Measurements from ENCODE around the gene CYBA.

DNA sequence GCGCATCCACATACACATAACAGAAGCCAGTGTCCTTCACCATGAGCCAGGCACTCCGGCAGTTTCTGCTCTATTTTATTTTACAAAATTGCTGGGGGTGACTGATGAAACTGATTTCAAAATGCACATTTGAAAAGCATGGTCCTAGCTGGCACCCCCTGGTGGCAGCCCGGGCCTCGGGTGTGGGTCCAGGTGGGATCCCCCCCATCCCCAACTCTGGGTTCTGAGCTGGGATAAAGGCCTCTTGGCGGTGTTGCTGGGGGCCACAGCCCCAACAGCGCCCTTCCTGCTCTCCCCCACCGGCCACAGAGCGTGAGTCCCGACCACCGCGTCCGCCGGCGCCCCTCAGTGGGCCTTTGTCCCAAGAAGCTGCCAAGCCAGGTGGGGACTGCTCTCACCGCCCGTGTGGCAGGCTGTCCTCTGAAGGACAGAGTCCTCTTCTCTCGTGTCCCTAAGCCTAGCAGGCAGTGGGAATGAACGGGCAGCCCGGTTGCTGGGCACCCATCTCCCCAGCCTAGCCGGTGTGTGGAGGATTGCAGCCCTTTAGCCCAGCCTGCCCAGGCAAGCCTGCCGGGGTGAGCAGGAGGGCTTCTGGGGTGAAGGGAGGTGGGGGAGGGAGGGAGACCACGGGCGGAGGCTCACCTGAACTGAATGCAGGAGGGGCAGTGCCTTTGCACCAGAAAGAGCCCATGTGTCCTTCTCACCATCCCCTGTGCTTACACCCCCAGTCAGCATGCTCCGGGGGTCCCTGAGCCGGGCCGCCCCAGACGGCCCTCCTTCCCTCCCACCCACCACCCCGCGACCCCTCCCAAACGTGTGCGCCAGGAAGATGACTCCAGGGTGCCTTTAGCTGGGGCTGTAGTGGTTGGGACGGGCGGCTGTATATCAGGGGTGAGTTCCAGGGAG lies 34.6 kb upstream of the CYBA start:
- TF ChIP-seq, protein P1, sequence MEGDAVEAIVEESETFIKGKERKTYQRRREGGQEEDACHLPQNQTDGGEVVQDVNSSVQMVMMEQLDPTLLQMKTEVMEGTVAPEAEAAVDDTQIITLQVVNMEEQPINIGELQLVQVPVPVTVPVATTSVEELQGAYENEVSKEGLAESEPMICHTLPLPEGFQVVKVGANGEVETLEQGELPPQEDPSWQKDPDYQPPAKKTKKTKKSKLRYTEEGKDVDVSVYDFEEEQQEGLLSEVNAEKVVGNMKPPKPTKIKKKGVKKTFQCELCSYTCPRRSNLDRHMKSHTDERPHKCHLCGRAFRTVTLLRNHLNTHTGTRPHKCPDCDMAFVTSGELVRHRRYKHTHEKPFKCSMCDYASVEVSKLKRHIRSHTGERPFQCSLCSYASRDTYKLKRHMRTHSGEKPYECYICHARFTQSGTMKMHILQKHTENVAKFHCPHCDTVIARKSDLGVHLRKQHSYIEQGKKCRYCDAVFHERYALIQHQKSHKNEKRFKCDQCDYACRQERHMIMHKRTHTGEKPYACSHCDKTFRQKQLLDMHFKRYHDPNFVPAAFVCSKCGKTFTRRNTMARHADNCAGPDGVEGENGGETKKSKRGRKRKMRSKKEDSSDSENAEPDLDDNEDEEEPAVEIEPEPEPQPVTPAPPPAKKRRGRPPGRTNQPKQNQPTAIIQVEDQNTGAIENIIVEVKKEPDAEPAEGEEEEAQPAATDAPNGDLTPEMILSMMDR (IDR thresholded peaks at IDR 0.05) = peak; percentile 47
- no peak for TF ChIP-seq ZFX (IDR thresholded peaks at IDR 0.05; ENCODE audit: borderline replicate concordance)
